Measurements from ENCODE around the gene ZNF275.

Gene ZNF275

GRCh38 chrX:153395613-153396319 is 61.8 kb downstream of the ZNF275 start:
- Histone ChIP-seq H3K9me3 (no peaks in the 10 kb centered on the region), H3K27me3 (no peaks in the 10 kb centered on the region), H3K4me1 (ENCODE audit: control insufficient read depth in 1 of 2, insufficient read depth in 1 of 2, low read depth in 1 of 2, low read length in 1 of 2) (peaks cover 9 to 11% of the 10 kb centered on the region in 2 experiments), H3K27ac (no peak overlapping the region), H3K4me3 (ENCODE audit: low read depth in 1 of 2, low read length in 1 of 2) (no peak overlapping the region), H3K36me3 (no peaks in the 10 kb centered on the region)
- no peak for TF ChIP-seq CTCF (IDR thresholded peaks at IDR 0.05)

GRCh38 chrX:153396320-153397195 is 62.6 kb downstream of the ZNF275 start:
- H3K36me3 ChIP-seq = no peaks in the 10 kb centered on the region
- H3K27ac ChIP-seq = no peak overlapping the region
- peaks cover 9 to 11% of the 10 kb centered on the region in 2 experiments for H3K4me1 ChIP-seq (ENCODE audit: control insufficient read depth in 1 of 2, insufficient read depth in 1 of 2, low read depth in 1 of 2, low read length in 1 of 2)
- no peak for TF ChIP-seq CTCF (IDR thresholded peaks at IDR 0.05)
- no peaks in the 10 kb centered on the region for H3K27me3 ChIP-seq
- no peak overlapping the region for H3K4me3 ChIP-seq (ENCODE audit: low read depth in 1 of 2, low read length in 1 of 2)
- no peaks in the 10 kb centered on the region for H3K9me3 ChIP-seq

GRCh38 chrX:153397256-153397960 is 63.5 kb downstream of the ZNF275 start:
- H3K27ac ChIP-seq = no peak overlapping the region

GRCh38 chrX:153398275-153398960 is 64.5 kb downstream of the ZNF275 start:
- Histone ChIP-seq H3K4me3 (ENCODE audit: low read depth in 1 of 2, low read length in 1 of 2) (no peak overlapping the region), H3K27me3 (no peaks in the 10 kb centered on the region), H3K9me3 (no peaks in the 10 kb centered on the region), H3K4me1 (ENCODE audit: control insufficient read depth in 1 of 2, insufficient read depth in 1 of 2, low read depth in 1 of 2, low read length in 1 of 2) (peaks cover 9 to 11% of the 10 kb centered on the region in 2 experiments), H3K36me3 (no peaks in the 10 kb centered on the region), H3K27ac (no peak overlapping the region)
- TF ChIP-seq CTCF (IDR thresholded peaks at IDR 0.05) = no peak

More at GRCh38 chrX:153397256-153397960, 63.5 kb downstream of the ZNF275 start:
- Histone ChIP-seq H3K27me3 (no peaks in the 10 kb centered on the region), H3K4me3 (ENCODE audit: low read depth in 1 of 2, low read length in 1 of 2) (no peak overlapping the region), H3K36me3 (no peaks in the 10 kb centered on the region), H3K9me3 (no peaks in the 10 kb centered on the region), H3K4me1 (ENCODE audit: control insufficient read depth in 1 of 2, insufficient read depth in 1 of 2, low read depth in 1 of 2, low read length in 1 of 2) (peaks cover 9 to 11% of the 10 kb centered on the region in 2 experiments)
- TF ChIP-seq CTCF (IDR thresholded peaks at IDR 0.05) = no peak

Measured in neutrophil (primary cell).